Stimulated activated CD4-positive, alpha-beta T cell treated with anti-CD3 and anti-CD28 coated beads, Interleukin-2, amount 100 ng/mL, for 24 hours (primary cell): Measurements from ENCODE around the gene SALL3.

ENCODE experiments used
- DNase-seq, 2 donors: peaks; one replicate each; pipeline ENCODE4 v3.0.0-alpha.2; 2020

Gene SALL3

GRCh38 chr18:78965917-78966792 is 13.5 kb upstream of the SALL3 start:
- DNase-seq, result no peak

- DNase-seq, result no peak
Measured at GRCh38 chr18:78966793-78967106, 12.9 kb upstream of the SALL3 start.

GRCh38 chr18:78967692-78968091 is 11.9 kb upstream of the SALL3 start:
- DNase-seq, result no peak

- no peak for DNase-seq
Measured at GRCh38 chr18:78969574-78970315, 9.9 kb upstream of the SALL3 start.

- no peak for DNase-seq
Measured at GRCh38 chr18:78970774-78971333, 8.8 kb upstream of the SALL3 start.

- no peak for DNase-seq
Measured at GRCh38 chr18:78971511-78972245, 7.9 kb upstream of the SALL3 start.

GRCh38 chr18:78972385-78972918 is 7.2 kb upstream of the SALL3 start:
- DNase-seq, result no peak

- no peak for DNase-seq
Measured at GRCh38 chr18:78972930-78973331, 6.7 kb upstream of the SALL3 start.

GRCh38 chr18:78973357-78974083 is 6.1 kb upstream of the SALL3 start:
- no peak for DNase-seq

GRCh38 chr18:78974115-78974761 is 5.4 kb upstream of the SALL3 start:
- DNase-seq, result no peak

GRCh38 chr18:78975292-78975691 is 4.3 kb upstream of the SALL3 start:
- DNase-seq, result no peak

GRCh38 chr18:78975699-78976335 is 3.8 kb upstream of the SALL3 start:
- no peak for DNase-seq

- no peak for DNase-seq
Measured at GRCh38 chr18:78976765-78977636, 2.6 kb upstream of the SALL3 start.

GRCh38 chr18:78977637-78978348 is 1.8 kb upstream of the SALL3 start:
- DNase-seq, result no peak

- DNase-seq, result no peak
Measured at GRCh38 chr18:78978349-78979055, 1.1 kb upstream of the SALL3 start.

GRCh38 chr18:78979056-78979729 is 425 bp upstream of the SALL3 start:
- DNase-seq, result no peak

GRCh38 chr18:78980279-78980771 is 707 bp downstream of the SALL3 start:
- no peak for DNase-seq

- DNase-seq, result no peak
Measured at GRCh38 chr18:78980777-78981380, 1.3 kb downstream of the SALL3 start.
